Gastroesophageal sphincter (tissue), 4 donors: ENCODE data around the gene BCL2L13. TPM values are rescaled to one million over a fixed set of nuclear protein-coding genes. Genes with fewer than 3 reads are reported as not detected.

Source experiments
- ATAC-seq: fragments of 150-250 bp; one replicate; pipeline ENCODE4 v1.9.1; 2016; ENCODE audit warnings: mild to moderate bottlenecking, moderate library complexity
- H3K27ac ChIP-seq, 4 donors: fragments of 200-600 bp; sonication (generic) in 3 of 4; 1 replicate in 3 of 4; 2 replicates in 1 of 4; pipeline ENCODE4 v1.5.1; 2016 to 2019
- H3K27me3 ChIP-seq: fragments of 200-600 bp; sonication (generic); one replicate; pipeline ENCODE4 v1.5.1; 2019
- H3K36me3 ChIP-seq, 2 donors: fragments of 200-600 bp; sonication (generic); one replicate each; pipeline ENCODE4 v1.5.1; 2019; ENCODE audit warnings: control low read depth in 1 of 2
- H3K4me1 ChIP-seq, 3 donors: fragments of 200-600 bp; sonication (generic); 1 replicate in 2 of 3; 2 replicates in 1 of 3; pipeline ENCODE4 v1.5.1; 2016 to 2019; ENCODE audit warnings: control low read depth in 2 of 3
- H3K4me3 ChIP-seq, 2 donors: fragments of 200-600 bp; sonication (generic); one replicate each; pipeline ENCODE4 v1.5.1; 2019; ENCODE audit warnings: mild to moderate bottlenecking in 1 of 2, moderate library complexity in 1 of 2
- H3K9me3 ChIP-seq, 3 donors: fragments of 200-600 bp; sonication (generic); one replicate each; pipeline ENCODE4 v1.5.1; 2017 to 2019; ENCODE audit warnings: control low read depth in 2 of 3
- EP300 ChIP-seq: sonication (generic); formaldehyde crosslinking; IDR thresholded peaks from one replicate; pipeline ENCODE4 v1.6.1; 2017; ENCODE audit warnings: antibody characterized with exemption, mild to moderate bottlenecking
- POLR2A ChIP-seq, 2 donors: fragments of 450-650 bp; IDR thresholded peaks; one replicate each; pipeline ENCODE4 v1.6.1; 2017; ENCODE audit warnings: antibody characterized with exemption in 2 of 2, mild to moderate bottlenecking in 2 of 2, moderate library complexity in 1 of 2
- POLR2AphosphoS5 ChIP-seq: sonication (generic); formaldehyde crosslinking; IDR thresholded peaks from one replicate; pipeline ENCODE4 v1.6.1; 2017; ENCODE audit warnings: antibody characterized with exemption
- WGBS, 2 donors: methylation state at CpG; one replicate each; pipeline ENCODE4 v1.1.5; 2018; ENCODE audit warnings: low coverage in 1 of 2; 5-methylcytosine and 5-hydroxymethylcytosine counted together
- total RNA-seq, 4 donors: library from RNA; depleted of rRNA; stranded (reverse); fragments of >200 nt; gene quantifications; one replicate each; pipeline ENCODE4 v1.1.0, GENCODE V29; 2016
- TF ChIP-seq, protein P1 (sequence below), 4 experiments: fragments of 200-600 bp in 2 of 4; fragments of 450-650 bp in 2 of 4; sonication (generic) in 1 of 4; IDR thresholded peaks; one replicate each; pipeline ENCODE4 v1.5.1; 2017 to 2019; ENCODE audit warnings: antibody characterized with exemption in 4 of 4, mild to moderate bottlenecking in 2 of 4, moderate library complexity in 2 of 4

The BCL2L13 gene
- total RNA-seq, 4 donors from 2014 or later, result 68.5 to 193 (median 131) TPM

- Histone ChIP-seq H3K4me3 (no peak overlapping the region), H3K36me3 (peaks cover 0 to 39% of the 10 kb centered on the region in 2 donors), H3K4me1 (peaks cover 0 to 19% (median 0%) of the 10 kb centered on the region in 3 donors), H3K9me3 (no peaks in the 10 kb centered on the region), H3K27me3 (no peaks in the 10 kb centered on the region), H3K27ac (peak overlapping the region in 3 of 4 donors; percentile 21 to 65 (median 56))
- 10 to 55% methylated on average over 3 to 5 of the region's 5 CpGs for WGBS, 2 donors
- ATAC-seq, result no peak
- no peak for TF ChIP-seq POLR2A (IDR thresholded peaks at IDR 0.05)
- TF ChIP-seq EP300, result no peak
- TF ChIP-seq, protein P1, sequence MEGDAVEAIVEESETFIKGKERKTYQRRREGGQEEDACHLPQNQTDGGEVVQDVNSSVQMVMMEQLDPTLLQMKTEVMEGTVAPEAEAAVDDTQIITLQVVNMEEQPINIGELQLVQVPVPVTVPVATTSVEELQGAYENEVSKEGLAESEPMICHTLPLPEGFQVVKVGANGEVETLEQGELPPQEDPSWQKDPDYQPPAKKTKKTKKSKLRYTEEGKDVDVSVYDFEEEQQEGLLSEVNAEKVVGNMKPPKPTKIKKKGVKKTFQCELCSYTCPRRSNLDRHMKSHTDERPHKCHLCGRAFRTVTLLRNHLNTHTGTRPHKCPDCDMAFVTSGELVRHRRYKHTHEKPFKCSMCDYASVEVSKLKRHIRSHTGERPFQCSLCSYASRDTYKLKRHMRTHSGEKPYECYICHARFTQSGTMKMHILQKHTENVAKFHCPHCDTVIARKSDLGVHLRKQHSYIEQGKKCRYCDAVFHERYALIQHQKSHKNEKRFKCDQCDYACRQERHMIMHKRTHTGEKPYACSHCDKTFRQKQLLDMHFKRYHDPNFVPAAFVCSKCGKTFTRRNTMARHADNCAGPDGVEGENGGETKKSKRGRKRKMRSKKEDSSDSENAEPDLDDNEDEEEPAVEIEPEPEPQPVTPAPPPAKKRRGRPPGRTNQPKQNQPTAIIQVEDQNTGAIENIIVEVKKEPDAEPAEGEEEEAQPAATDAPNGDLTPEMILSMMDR (IDR thresholded peaks at IDR 0.05), result no peak
- no peak for TF ChIP-seq POLR2AphosphoS5
These were observed 32.1 kb upstream of the BCL2L13 start for GRCh38 chr22:17606496-17606895.

- Histone ChIP-seq H3K9me3 (no peaks in the 10 kb centered on the region), H3K36me3 (peaks cover 0 to 53% of the 10 kb centered on the region in 2 donors), H3K4me1 (peaks cover 0 to 19% (median 0%) of the 10 kb centered on the region in 3 donors), H3K4me3 (no peak overlapping the region), H3K27me3 (no peaks in the 10 kb centered on the region), H3K27ac (peak overlapping the region in 2 of 4 donors; percentile 56 to 65)
- WGBS, 2 donors, result 84 to 88% methylated on average over 2 to 4 of the region's 4 CpGs
- TF ChIP-seq POLR2AphosphoS5, result no peak
- TF ChIP-seq EP300, result no peak
- TF ChIP-seq, protein P1 (IDR thresholded peaks at IDR 0.05), result no peak
- no peak for TF ChIP-seq POLR2A (IDR thresholded peaks at IDR 0.05)
- ATAC-seq, result no peak
These were observed 30.6 kb upstream of the BCL2L13 start for GRCh38 chr22:17607891-17608521.

DNA sequence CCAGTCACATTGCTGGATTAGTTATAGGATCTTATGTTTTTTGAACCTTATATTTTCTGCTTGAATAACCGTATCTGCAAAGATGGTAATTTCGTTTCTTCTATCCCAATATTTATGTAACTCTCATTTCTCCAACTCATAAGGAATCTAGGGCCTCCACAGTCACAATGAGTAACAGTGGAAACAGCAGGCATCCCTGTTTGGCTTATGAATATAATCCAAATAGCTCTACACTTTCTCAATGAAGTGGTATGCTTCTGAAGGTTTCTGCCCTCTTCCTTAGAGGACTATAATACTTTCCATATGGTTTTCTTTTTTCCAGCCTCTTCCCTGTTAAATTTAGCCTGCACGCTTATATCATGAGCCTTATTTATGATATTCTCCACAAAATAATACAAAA lies 26.5 kb upstream of the BCL2L13 start:
- Histone ChIP-seq H3K4me3 (no peak overlapping the region), H3K36me3 (peaks cover 0 to 77% of the 10 kb centered on the region in 2 donors), H3K4me1 (peaks cover 0 to 5% (median 0%) of the 10 kb centered on the region in 3 donors), H3K27ac (no peak overlapping the region), H3K9me3 (no peaks in the 10 kb centered on the region), H3K27me3 (no peaks in the 10 kb centered on the region)
- ATAC-seq, result no peak
- TF ChIP-seq POLR2A (IDR thresholded peaks at IDR 0.05) (no peak), POLR2AphosphoS5 (no peak), EP300 (no peak)
- TF ChIP-seq, protein P1 (IDR thresholded peaks at IDR 0.05), result no peak
- 94 to 95% methylated on average over 2 to 3 of the region's 3 CpGs for WGBS, 2 donors

DNA sequence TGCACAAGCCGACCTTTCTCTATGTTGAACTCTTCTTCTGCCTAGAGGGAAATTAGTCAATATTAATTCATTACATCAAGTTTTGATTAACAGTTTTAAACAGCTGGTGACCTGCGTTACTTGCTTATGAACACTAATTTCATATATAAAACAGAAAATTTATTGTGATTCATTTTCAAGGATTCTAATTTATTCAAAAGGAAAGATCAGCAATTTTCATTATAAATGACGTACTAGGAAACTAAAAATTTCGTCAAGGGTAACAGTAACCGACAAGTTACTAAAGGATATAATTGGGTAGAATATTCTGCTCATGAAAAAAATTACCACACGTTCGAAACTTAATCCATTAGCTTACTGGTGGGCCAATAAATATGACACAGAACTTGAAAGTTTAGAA lies 25.3 kb upstream of the BCL2L13 start:
- no peak for TF ChIP-seq POLR2AphosphoS5
- TF ChIP-seq, protein P1 (IDR thresholded peaks at IDR 0.05), result no peak
- TF ChIP-seq EP300, result no peak
- no peak for TF ChIP-seq POLR2A (IDR thresholded peaks at IDR 0.05)
- H3K27me3 ChIP-seq, result no peaks in the 10 kb centered on the region
- no peak for ATAC-seq
- H3K27ac ChIP-seq, result no peak overlapping the region
- H3K4me3 ChIP-seq, result no peak overlapping the region
- H3K36me3 ChIP-seq, result peaks cover 0 to 79% of the 10 kb centered on the region in 2 donors
- 93 to 94% methylated on average over 7 of the region's 7 CpGs for WGBS, 2 donors
- H3K4me1 ChIP-seq, result no peaks in the 10 kb centered on the region
- H3K9me3 ChIP-seq, result no peaks in the 10 kb centered on the region

DNA sequence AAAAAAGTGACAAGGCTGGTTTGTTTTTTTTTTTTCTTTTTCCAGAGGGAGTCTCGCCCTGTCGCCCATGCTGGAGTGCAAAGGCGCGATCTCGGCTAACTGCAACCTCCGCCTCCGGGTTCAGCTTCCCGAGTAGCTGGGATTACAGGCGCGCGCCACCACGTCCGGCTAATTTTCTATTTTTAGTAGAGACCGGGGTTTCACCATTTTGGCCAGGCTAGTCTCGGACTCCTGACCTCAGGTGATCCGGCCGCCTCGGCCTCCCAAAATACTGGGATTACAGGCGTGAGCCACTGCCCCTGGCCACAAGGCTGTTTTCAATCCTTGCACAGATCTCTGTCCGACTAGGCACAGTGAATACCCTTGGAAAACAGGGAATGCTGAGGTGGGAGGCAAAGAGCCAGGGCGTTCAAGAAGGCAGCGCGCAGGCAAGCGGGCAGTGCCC lies 10.6 kb upstream of the BCL2L13 start:
- no peak for ATAC-seq
- Histone ChIP-seq H3K36me3 (peaks cover 0 to 22% of the 10 kb centered on the region in 2 donors), H3K4me1 (peaks cover 0 to 39% (median 11%) of the 10 kb centered on the region in 3 donors), H3K27ac (peak overlapping the region; percentile 88 to 96 (median 92)), H3K9me3 (no peaks in the 10 kb centered on the region), H3K4me3 (peak overlapping the region; percentile 76 to 96), H3K27me3 (no peaks in the 10 kb centered on the region)
- WGBS, 2 donors, result 0% methylated on average over 2 of the region's 24 CpGs
- TF ChIP-seq EP300, result no peak
- TF ChIP-seq, protein P1 (IDR thresholded peaks at IDR 0.05), result no peak
- no peak for TF ChIP-seq POLR2A (IDR thresholded peaks at IDR 0.05)
- no peak for TF ChIP-seq POLR2AphosphoS5
